Measurements from ENCODE around the gene IL18BP.

Gene IL18BP

DNA sequence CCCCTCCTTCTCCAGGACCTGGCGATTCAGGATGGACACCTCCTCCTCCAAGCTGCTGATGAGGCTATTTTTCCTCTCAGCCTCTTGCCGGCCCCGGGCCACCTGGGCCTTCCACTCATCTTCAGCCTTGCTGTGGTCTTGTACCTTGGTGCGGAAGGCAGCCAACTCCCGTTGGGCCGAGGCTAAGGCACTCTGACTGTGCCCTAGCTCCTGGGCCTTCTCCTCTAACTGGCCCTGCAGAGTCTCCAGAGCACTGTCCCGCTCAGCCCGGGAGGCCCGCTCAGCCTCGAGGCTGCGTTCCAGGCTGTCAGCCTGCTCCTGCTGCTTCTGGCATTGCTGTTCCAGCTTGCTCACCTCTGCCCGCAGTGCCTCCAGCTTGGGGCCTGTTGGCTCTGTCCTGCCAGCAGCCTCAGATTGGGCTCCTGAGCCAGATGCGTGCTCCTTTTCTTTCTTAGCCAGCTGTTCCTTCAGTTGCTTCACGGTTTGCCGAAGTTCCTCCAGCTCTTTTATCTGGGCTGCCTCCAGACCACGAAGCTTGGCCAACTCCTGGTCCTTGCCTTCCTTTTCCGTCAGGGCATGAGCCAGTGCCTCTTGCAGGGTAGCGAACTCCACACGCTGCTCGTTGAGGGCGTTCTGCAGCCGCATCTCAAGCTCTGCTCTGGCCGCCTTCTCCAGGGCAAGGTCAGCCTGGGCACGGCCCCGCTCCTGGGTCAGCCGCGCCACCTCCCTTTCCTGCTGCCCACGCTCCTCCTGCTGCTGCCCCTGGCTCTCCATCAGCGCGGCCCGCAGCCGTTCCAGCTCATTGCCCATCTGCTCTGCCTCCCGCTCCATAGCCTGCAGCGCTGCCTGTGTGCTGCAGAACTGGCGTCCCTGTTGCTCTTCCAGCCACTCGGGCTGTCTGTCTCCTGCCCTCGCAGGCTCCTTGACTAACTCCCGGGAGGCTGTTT, 15.3 kb downstream of the IL18BP start:
- no peak for DNase-seq

DNA sequence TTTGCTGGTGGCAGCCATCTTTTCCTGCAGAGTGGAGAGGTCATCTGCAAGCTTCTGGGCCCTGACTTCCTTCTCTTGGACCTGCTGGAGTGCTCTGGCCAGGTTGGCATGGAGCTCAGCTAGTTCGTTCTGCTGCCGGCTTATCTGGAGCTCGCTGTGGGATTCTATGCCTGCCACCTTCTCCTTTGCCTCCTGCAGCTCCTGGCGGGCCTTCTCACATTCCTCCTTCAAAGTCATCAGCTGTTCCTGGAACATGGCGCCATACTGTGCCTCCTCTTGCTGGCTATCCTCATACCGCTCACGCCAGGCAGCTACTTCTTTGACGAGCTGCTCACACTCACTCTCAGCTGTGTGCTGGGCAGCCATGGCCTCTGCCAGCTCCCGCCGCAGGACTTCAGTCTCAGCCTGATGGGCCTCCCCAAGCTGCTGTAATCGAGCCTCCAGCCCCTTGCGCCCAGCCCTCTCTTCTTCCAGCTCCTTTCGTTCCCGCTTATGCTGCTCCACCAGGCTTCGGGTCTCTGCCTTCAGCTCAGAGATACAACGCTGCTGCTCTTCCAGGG, 16.1 kb downstream of the IL18BP start:
- no peak for DNase-seq

DNA sequence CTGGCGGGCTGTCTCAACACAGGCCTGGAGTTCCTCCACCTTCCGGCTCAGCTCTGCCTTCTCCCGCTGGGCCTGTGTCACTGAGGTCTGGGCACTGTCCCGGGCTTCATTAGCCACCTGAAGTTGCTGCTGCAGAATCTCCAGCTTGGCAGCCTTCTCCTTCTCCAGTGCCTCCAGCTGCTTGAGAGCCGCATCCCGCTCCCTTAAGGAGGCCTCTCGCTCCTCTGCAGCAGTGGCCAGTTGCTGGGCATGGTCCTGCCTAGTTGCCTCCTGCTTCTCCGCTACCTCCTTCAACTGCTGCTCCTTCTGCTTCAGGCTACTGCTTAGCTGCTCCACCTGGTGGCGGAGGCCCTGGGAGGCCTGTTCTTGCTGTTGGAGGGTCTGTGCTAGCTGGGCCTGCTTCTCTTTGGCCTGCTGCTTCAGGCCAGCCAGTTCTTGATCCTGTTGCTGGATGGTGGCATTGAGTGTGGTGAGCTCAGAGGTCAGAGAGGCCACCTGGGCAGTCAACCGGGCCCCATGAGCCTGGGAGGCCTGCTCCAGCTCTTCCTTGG, 16.9 kb downstream of the IL18BP start:
- peak; percentile 32 for DNase-seq

DNA sequence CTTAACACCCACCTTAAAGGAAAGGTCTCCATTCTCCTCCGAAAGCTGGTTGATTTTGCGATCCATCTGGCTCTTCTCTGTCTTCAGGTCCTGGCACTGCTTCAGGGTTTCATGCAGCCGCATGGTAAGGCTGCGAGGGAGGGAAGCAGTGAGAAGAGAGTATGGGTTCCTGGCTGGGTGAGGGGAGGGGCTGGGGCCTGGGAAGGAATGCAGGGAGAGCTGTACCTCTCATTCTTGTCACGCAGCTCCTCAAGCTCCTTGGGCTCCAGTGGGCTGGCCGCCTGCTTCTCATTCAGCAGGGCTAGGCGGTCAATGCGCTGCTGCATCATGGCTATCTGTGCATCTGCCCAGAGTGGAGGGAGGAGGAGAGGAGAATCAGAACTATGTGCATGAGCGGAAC, 19.5 kb downstream of the IL18BP start:
- DNase-seq, result no peak

DNA sequence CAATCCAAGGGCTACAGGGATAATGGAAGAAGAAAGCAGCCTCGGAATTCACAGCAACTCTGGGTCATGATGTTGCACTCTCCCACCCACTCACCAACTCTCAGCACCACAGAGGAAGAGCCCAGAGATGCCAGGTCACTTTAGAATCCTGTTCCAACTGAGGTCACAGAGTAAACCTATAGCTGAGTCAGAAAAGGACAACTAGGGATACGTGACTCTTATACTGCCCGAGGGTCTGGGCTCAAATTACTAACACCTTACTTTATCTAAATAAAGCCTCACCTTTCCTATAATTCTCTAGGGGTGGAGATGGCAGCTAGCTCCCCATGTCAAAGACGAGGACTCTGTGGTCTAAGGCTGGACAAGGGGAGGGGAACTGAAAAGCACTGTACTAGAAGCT, 24.6 kb downstream of the IL18BP start:
- DNase-seq, result no peak

DNA sequence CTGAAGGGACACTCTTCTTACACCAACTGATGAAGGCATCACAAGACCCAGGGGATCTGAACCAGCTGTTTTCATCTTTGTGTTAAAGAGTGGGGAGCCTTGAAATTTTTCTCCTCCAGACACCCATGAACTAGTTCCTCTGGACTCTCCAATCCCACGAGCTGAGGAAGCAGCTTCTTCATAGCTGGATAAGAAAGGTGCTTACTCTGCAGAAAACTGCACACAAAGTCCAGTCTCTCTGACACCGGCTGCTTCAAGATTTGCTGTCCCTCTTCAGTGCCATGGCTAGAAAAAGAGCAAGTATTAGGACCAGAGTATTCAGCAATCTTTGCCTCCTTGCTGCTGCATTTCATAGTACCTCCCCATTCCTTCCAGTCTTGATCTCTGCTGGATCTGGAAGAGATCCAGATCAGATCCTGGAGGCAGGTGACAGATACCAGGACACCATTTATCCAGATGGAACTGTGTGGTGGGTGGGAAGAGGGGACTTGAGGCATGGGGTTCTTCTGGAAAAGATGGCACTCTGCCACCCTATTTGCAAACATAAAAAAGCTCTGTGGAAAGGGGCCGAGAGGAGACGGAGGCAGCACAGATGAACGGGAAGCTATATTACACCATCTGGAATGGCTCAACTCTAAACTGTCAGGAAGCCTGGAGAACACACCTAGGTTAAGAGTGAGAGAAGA, 25.5 kb downstream of the IL18BP start:
- DNase-seq, result no peak

DNA sequence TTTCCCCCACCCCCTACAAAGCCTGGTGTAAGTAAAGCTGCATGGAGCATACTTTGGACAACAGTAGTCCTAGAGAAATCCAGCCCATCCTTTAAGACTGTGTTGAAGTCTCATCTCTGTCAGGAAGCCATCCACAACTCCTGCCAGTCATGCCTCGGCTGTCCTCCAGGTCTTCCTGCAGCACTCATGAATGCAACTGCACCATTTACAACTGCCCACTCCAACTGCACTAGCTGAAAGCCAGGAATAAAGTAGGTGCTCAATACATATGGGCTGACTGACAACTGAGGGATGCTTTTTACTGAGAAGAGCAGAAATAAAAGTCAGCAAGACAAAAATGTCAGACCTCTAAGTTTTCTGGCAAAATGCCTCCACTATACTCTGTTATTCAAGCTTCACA, 27.4 kb downstream of the IL18BP start:
- no peak for DNase-seq

DNA sequence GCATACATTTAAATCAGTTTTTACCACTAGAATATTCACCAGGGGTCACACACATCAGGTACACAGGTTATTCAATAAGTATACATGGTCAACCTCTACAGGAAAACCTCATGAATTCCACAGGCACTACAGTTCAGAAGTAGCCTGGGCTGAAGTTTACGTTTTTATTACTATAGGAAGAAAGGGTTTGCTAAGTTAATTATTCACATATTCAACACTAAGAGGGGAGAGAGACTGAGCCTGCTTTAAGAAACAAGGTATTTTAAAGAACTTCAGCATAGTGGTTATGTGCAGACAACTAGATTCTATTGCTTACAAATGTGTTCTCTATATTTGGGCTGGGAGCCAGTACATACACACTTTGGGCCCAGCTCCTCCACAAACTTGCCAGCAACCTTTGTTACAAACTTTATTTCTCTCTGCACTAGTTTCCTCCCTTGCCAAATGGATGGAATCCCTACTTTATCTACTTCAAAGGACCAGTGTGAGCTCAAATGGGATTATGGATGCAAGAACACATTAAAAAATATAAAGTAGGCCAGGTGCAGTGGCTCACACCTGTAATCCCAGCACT, 31.9 kb downstream of the IL18BP start:
- DNase-seq, result no peak

DNA sequence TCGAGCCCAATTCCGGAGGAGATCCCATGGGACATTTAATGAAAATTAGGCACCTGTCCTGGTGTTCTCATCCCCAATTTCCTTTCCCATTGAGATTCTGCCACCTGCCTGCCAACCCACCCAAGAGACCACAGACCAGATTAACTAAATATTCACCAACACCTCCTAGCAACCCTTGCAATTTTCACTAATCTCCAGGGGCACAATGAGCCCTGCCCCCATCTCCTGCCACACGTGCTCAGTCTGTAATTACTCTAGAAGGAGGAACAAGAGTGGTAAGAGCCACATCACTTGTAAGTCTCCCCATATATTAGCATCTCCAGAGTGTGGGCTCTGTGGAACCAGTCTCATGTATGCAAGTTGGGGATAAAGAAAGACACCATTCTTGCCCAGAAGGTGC, 38.0 kb downstream of the IL18BP start:
- no peak for DNase-seq

DNA sequence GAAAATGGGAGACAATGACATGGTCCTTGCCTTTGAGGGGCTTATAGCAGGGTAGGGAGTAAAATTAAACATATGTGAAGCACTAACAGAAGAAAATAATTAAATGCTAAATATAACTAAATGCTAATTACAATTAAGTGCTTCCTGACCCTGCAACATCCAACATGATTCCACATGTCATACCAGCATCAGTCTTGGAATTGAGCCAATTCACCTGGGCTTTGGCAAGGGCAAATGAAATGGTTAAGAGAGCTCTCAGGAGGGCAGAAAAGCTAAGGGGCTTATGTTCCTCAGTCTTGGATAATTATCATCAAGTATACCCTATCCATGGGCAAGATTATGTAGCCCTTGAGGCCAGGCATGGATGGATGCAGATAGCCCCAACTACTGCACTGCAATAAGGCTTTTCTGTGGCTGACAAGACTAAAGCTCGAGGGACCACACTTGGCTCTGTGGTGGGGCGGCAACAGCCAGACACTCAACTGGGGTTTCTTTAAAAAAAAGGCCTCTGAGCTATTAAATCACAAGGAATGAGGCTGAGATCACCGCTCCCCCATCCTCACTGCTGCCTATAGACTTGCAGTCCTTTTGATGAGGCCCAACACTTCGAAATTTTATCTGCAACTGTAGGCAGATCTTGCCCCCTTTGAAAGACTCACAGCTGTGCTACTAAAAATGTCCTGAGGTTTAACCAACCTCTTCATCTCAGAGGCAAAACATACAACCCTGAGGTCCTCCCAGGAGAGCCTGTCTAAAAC, 39.0 kb downstream of the IL18BP start:
- DNase-seq, result peak; percentile 37

DNA sequence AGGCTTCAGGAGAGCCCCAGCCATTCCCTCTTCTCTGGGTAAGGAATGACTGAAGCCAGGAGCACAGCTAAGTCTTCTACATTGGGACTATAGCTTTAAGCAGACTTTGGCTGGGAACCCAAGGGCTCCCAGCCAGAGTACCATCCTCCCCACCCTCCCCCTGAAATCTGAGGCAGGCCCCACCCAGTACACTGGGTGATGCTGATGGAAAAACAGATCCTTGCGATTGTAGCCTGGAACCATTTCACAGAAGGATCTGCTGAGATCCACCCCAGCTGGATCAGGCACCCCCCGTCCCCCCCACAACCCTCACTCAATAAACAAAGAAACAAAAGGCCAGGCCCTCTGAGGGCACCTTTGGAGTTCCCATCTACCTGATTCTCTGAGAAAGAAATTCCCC, 39.8 kb downstream of the IL18BP start:
- no peak for DNase-seq

DNA sequence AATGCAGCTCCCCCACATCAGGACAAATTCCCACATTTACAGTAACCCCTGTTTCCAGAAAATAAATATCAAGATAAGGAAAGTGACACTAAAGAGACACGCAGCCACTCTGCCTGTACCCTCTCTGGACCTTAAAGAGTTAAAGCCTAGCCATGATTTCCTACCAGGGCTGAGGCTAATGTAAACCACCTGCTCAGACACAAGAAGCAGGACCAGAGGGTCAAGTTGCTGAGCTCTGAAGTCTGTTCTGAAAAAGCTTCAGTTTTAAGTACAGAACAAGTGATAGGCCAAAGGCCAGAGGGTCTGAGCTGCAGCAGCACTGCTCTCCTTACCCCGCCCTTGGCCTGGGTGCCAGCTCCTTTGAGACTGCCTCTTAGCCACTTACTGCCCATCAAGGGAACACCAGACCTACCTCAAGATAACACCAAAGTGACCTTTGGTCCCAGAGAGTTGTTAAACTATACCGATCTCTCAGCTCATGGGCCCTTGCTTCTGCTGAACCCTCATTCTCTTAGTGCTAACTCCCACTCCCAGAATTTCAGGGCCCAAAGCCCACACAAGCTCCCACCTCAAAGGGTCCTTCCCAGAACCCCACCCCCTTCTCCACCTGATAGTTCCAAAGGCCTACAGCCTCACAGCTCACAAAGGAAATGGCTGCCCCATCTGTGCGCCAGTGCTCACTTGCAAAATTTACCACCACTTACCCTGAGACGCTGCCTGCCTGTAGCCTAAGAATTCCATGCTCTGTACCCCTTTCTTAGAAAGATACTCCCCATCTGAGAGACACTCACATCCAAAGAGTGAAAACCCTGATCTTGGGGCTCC, 40.5 kb downstream of the IL18BP start:
- DNase-seq, result no peak

DNA sequence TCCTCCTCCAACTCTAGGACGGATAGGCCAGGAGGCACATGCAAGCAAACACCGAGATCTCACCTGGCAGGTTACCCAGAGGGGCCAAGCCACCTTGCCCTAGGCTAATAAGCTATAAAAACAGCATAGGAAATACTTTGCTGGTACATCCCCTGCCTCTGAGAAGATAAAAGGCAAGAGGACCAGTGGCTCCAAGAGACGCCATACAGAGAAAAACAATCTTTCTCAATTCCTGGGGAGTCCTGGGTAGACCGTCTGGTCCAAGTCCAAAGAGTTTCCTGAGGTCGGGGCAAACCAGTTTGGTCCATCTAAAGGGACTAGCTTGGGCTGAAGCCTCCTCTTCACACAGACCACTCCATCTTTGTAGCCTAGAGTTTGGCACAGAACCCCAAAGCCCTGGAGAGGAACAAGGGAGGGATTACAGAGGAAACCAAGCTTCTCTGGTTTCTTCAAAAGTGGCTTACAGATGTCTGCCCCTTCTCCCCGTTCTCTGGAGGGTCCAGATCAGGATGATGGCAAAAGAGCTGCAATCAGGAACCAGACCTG, 41.2 kb downstream of the IL18BP start:
- DNase-seq, result no peak

DNA sequence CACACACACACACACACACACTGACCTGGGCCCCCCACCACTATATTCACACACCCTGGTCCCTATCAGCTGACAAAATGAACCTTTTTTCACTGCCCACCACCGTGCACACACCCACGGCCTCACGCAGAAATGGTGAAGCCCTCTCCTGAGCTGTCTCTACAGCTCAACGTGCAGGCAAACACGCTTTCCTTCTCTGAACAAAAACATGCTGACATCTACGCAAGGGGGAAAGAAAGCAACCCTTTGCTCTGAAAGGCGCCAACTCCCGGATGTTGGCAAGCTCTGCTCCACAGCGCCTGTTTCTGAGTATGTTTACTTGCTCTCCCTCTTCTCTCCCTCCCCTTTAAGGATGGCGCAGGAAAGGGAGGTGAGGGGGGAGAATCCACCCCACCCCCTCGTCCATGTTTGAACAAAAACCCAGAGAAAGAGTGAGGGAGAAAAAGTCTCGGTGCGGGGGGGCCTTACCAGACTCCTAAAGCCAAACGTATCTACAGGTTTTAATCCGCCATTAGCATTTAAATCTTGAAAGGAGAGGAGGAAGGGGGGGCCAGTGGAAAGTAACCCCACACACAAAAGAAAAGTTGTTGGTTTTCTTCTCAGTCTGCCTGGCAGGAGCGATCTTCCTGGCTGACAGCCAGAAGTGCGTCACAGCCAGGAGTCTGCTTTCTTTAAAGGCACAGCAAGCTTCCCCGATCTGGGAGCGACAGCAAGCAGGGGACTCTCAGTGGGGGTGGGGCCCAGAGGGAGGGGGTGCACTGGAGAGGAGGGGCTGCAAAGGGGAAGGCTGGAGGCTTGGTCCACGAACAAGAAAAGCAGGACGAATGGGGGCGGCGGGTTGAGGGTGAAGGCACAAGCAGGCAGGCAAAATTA, 42.0 kb downstream of the IL18BP start:
- DNase-seq, result peak; percentile 85

DNA sequence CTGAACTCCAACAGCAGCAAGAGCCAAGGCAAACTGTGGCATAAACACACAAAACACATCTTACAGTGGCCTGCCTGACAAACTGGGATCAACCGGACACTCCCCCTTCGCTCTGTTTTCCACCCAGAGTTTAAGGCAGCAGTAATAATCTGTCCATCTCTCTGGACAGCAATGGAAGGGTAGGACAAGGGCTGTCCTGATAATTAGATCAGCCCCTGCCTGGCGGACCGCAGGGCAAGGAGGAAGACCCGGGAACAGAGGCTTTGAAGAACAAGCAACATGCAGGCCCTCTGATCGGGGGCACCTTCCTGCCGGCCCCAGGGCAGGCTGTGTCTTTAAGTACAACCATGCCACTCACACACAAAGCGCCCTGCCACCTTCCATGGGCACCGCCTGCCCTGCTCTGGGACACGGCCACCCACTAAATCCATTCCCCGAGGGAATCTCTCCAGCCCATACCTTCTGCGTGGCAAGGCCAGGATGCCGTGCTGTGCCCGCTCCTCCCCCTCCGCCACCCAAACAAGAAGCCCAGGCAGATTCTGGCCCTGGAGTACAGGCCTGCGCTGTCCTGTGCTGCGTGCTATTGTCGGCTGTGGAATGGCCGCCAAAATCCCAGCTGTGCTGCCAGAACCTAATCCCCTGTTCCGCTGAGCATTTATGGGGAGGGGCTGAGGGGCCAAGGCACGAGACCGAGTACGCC, 42.8 kb downstream of the IL18BP start:
- DNase-seq, result peak; percentile 89

DNA sequence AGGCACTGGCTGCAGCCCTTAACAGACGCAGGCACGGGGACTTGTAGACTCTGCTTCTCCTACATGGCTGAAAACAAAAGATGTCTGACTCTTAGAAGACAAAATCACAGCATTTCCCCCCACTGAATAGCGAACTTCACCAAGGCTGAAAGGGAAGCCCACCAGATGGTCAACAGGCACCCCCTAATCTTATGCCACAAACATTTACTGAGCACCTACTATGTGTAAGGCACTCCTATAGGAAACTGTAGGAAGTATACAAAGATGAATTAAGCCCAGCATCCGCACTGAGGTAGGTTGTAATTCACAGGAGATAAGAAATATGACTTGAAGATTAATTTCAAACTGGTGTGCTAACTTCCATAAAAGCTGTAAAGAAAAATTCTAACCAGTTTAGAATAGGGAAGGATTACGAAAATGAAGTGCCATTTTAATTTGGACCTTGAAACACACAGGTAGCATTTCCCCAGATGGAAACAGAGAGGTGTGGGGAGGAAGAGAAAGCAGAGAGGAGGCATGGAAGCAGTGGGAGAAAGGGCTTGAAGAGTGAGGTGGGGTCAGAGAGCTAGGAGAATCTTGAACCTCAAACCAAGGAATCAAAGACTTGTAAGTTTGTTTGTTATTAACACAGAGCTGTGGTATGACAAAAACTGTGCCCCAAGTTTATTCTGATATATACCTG, 43.5 kb downstream of the IL18BP start:
- DNase-seq, result no peak

DNA sequence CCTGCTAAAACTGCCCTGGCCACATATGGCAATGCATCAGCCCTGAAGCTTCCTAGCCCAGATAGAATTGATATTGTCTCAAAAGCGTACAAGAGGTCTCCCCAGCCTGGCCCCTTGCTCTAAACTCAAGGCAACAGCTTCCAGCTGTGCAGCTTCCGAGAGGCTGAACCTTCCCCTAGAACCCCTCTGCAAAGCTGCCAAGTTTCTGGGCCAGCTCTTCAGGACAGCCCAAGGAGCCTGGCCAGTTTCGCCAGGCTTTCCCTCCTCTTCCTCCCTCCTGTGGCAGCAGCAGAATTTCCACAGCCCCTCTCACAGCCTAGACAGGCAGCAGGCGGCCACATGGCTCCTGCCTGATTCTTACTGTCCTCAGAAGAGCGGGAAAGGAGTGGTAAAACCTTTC, 47.1 kb downstream of the IL18BP start:
- DNase-seq, result no peak

DNA sequence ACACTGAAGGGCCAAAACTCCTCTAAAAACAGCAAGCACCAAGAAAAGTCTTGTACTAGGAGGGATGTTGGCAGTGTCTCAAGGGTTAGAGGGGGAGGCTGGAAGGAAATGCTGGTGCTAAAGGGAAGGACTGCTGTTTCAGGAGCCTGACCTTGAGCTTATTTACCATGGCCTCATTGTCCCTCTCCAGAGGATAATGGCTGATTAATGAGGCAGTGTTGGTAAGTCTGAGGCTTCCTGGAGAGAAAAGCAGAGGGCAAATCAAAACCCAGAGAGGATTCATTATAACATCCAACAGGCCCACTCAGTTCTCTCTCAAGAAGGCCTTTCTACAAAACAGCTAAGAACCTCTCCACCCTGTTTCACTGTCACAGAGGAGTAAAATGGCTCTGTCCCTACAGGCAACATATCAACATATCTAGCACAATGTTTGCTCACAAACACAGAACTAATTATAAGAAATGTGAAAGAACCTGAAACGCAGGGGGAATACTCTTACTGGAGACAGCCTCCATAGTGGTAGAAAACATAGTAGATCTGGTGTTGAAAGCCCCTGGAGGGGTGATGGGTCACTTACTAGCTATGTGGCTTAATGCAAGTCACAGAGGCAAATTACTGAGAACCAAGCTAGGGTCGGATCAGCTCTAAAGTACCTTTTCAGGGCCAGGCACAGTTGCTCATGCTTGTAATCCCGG, 50.2 kb downstream of the IL18BP start:
- peak; percentile 78 for DNase-seq
